Astrocyte (in vitro differentiated cells and primary cell): ENCODE results near the gene BBIP1. TPM values are rescaled to one million over a fixed set of nuclear protein-coding genes. Genes with fewer than 3 reads are reported as not detected.
A peak's percentile ranks its signal among the peaks of the same experiment; 100 is the strongest.

Source experiments
- DNase-seq: peaks from one replicate; pipeline ENCODE4 v3.0.0-alpha.2; 2010; ENCODE audit warnings: low read depth
- FAIRE-seq: peaks from 2 replicates; lab custom pipeline; 2011; peaks lifted over from hg19 to GRCh38; lab: Jason Lieb, UNC
- H2AFZ ChIP-seq: 2 replicates; pipeline ENCODE4 v1.6.0; 2012; ENCODE audit warnings: low read depth, low read length, inconsistent platforms
- H3K27ac ChIP-seq: 2 replicates; pipeline ENCODE4 v1.5.1; 2011; ENCODE audit warnings: low read depth, low read length, inconsistent platforms
- H3K27me3 ChIP-seq: 2 replicates; pipeline ENCODE4 v1.6.0; 2011; ENCODE audit warnings: low read length, inconsistent platforms; ENCODE audit not compliant: insufficient read depth
- H3K36me3 ChIP-seq: 2 replicates; pipeline ENCODE4 v1.5.1; 2011; ENCODE audit warnings: low read length, inconsistent platforms; ENCODE audit not compliant: insufficient read depth
- H3K4me1 ChIP-seq: 2 replicates; pipeline ENCODE4 v1.5.1; 2011; ENCODE audit warnings: low read length, inconsistent platforms; ENCODE audit not compliant: insufficient read depth
- H3K4me2 ChIP-seq: 2 replicates; pipeline ENCODE4 v1.6.0; 2012; ENCODE audit warnings: low read length, inconsistent platforms
- H3K4me3 ChIP-seq: 2 replicates; pipeline ENCODE4 v1.5.1; 2011; ENCODE audit warnings: low read depth, mild to moderate bottlenecking, low read length, inconsistent platforms; ENCODE audit not compliant: insufficient read depth
- H3K79me2 ChIP-seq: 2 replicates; pipeline ENCODE4 v1.6.0; 2012; ENCODE audit warnings: mild to moderate bottlenecking, low read length, inconsistent platforms; ENCODE audit not compliant: insufficient read depth
- H3K9ac ChIP-seq: 2 replicates; pipeline ENCODE4 v1.6.0; 2012; ENCODE audit warnings: mild to moderate bottlenecking, low read length, inconsistent platforms
- H3K9me3 ChIP-seq: 2 replicates; pipeline ENCODE4 v1.5.1; 2012; ENCODE audit warnings: low read depth, mild to moderate bottlenecking, low read length, inconsistent platforms; ENCODE audit not compliant: insufficient read depth
- H4K20me1 ChIP-seq: 2 replicates; pipeline ENCODE4 v1.6.0; 2012; ENCODE audit warnings: low read length, inconsistent platforms; ENCODE audit not compliant: insufficient read depth
- H3K27ac Mint-ChIP-seq: one replicate; pipeline ENCODE4 v1.8.0; 2021; ENCODE audit warnings: mild to moderate bottlenecking, mixed read lengths; ENCODE audit not compliant: unreplicated experiment
- H3K27me3 Mint-ChIP-seq: one replicate; pipeline ENCODE4 v1.8.0; 2021; ENCODE audit warnings: low read depth, mixed read lengths; ENCODE audit not compliant: unreplicated experiment
- H3K36me3 Mint-ChIP-seq: one replicate; pipeline ENCODE4 v1.8.0; 2021; ENCODE audit warnings: low read depth, mixed read lengths; ENCODE audit not compliant: unreplicated experiment
- H3K4me1 Mint-ChIP-seq: one replicate; pipeline ENCODE4 v1.8.0; 2021; ENCODE audit warnings: low read depth, mixed read lengths; ENCODE audit not compliant: unreplicated experiment
- H3K4me3 Mint-ChIP-seq: one replicate; pipeline ENCODE4 v1.8.0; 2021; ENCODE audit warnings: mild to moderate bottlenecking, moderate library complexity, mixed read lengths; ENCODE audit not compliant: unreplicated experiment
- H3K9me3 Mint-ChIP-seq: one replicate; pipeline ENCODE4 v1.8.0; 2021; ENCODE audit warnings: mild to moderate bottlenecking, mixed read lengths; ENCODE audit not compliant: unreplicated experiment
- EZH2 ChIP-seq: IDR thresholded peaks from 2 replicates; pipeline ENCODE4 v1.6.1; 2012; ENCODE audit warnings: mild to moderate bottlenecking, low read length, inconsistent platforms; ENCODE audit not compliant: insufficient read depth
- total RNA-seq: library from RNA; stranded (reverse); gene quantifications from 2 replicates; pipeline ENCODE4 v1.2.1, GENCODE V29; 2021
- TF ChIP-seq, protein P1 (sequence below): IDR thresholded peaks from 2 replicates; pipeline ENCODE4 v1.5.1; 2011; ENCODE audit warnings: low read depth, mild to moderate bottlenecking, inconsistent platforms, low read length, moderate library complexity; ENCODE audit not compliant: insufficient read depth

BBIP1 gene
- total RNA-seq, 1 donor from 2014 or later: 24.1 TPM

DNA sequence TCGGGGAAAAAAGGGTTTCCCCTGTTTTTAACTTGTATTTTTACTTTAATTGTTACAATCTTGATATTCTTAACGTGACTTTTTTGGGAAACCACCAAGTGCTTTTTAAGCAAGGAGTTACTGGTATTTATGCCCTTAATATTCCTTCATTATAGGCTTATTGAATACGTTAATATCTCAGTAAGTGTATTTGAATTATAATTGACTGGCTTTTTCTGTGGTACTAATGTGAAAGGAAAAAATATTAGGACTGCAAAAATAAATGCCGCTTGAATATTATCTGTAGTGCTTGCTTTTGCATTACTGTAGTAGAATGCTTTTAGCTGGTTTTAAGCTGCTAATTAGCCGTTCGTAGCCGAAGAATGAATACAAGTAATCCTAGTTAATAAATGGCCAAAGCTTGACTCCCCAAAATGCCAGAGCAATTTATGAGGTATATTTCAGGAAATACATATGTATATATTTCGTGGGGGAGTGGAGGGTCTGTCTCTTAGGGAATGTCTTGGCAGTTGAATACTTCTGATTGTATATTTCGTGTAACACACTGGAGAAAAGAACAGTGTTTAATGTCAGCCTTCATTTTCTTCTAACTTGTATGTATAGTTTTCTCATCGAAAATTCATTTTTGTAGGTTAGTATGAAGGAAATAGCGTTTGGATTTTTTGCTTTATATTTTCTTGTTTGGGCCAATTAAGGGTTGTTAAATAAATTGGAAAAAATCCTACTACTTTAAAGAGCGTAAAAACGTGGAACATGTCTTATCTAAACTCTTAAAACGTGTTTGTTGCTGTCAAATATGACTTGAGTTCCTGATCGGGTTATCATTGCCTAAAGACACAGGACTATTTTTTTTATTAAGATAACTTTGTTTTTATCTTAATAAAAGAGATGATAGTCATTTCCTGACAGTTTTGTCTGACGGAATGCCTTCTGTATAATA, 45.7 kb downstream of the BBIP1 start:
- H3K4me1 Mint-ChIP-seq: peaks cover 16% of the 10 kb centered on the region
- no peaks in the 10 kb centered on the region for H3K9me3 Mint-ChIP-seq
- Histone ChIP-seq H3K27me3 (no peaks in the 10 kb centered on the region), H3K4me2 (peak overlapping the region; percentile 84), H3K4me1 (peaks cover 7% of the 10 kb centered on the region), H3K36me3 (no peaks in the 10 kb centered on the region), H3K9ac (peak overlapping the region; percentile 83), H3K79me2 (peaks cover 28% of the 10 kb centered on the region), H3K27ac (peak overlapping the region; percentile 88), H4K20me1 (no peaks in the 10 kb centered on the region), H3K4me3 (peak overlapping the region; percentile 84), H3K9me3 (no peaks in the 10 kb centered on the region), H2AFZ (peak overlapping the region; percentile 32)
- peak overlapping the region; percentile 94 for H3K27ac Mint-ChIP-seq
- TF ChIP-seq EZH2: no peak
- TF ChIP-seq, protein P1, sequence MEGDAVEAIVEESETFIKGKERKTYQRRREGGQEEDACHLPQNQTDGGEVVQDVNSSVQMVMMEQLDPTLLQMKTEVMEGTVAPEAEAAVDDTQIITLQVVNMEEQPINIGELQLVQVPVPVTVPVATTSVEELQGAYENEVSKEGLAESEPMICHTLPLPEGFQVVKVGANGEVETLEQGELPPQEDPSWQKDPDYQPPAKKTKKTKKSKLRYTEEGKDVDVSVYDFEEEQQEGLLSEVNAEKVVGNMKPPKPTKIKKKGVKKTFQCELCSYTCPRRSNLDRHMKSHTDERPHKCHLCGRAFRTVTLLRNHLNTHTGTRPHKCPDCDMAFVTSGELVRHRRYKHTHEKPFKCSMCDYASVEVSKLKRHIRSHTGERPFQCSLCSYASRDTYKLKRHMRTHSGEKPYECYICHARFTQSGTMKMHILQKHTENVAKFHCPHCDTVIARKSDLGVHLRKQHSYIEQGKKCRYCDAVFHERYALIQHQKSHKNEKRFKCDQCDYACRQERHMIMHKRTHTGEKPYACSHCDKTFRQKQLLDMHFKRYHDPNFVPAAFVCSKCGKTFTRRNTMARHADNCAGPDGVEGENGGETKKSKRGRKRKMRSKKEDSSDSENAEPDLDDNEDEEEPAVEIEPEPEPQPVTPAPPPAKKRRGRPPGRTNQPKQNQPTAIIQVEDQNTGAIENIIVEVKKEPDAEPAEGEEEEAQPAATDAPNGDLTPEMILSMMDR: no peak
- H3K27me3 Mint-ChIP-seq: no peaks in the 10 kb centered on the region
- FAIRE-seq (no peak), DNase-seq (no peak)
- peaks cover 1% of the 10 kb centered on the region for H3K36me3 Mint-ChIP-seq
- H3K4me3 Mint-ChIP-seq: peak overlapping the region; percentile 94

DNA sequence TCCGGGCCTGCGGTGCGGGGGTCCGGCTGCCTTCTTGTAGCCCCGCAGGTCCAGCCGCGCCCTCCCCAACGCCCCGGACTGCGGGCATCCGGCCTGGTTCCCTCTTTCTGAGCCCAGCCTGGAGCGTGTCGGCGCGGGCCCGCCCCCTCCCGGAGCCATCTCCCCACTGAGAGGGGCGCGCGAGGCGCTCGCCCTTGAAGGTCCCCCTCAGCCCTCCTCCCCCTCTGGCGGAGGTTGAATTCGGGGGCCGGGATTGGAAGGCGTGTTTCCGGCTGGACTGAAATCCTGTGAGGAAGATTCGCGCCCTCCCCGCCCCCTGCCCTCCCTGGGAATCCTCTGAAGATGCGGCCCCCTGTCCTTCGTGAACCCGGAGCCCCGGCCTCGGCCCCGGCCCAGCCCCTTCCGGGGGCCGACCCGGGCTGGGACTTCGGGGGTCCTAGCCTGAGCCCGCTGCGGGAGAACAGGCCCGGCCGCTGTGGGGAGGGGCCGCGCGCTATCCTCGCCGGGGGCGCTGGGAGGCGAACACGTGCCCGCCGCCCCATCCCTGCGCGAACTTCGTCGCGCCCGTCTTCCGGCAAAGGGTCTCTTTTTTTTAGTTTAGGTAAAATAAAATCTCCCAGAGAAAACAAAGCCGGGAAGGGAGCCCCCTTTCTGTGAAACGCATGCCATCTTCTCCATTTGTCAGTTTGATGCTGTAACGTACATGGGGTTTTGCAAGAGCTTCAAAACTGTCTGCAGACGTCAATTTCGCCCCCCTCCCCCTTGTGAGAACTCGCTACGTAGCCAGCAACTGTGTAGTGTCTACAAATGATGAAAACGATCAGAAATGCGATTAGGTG, 46.6 kb downstream of the BBIP1 start:
- no peaks in the 10 kb centered on the region for H3K9me3 Mint-ChIP-seq
- Histone ChIP-seq H3K79me2 (peaks cover 28% of the 10 kb centered on the region), H2AFZ (peak overlapping the region; percentile 32), H3K36me3 (no peaks in the 10 kb centered on the region), H3K27me3 (no peaks in the 10 kb centered on the region), H3K9me3 (no peaks in the 10 kb centered on the region), H3K27ac (peak overlapping the region; percentile 88), H3K4me3 (peak overlapping the region; percentile 84), H3K4me1 (peaks cover 7% of the 10 kb centered on the region), H3K9ac (peak overlapping the region; percentile 83), H3K4me2 (peak overlapping the region; percentile 84), H4K20me1 (no peaks in the 10 kb centered on the region)
- FAIRE-seq (no peak), DNase-seq (peak; percentile 77)
- H3K36me3 Mint-ChIP-seq: no peaks in the 10 kb centered on the region
- H3K4me3 Mint-ChIP-seq: peak overlapping the region; percentile 94
- H3K4me1 Mint-ChIP-seq: peaks cover 17% of the 10 kb centered on the region
- no peak for TF ChIP-seq EZH2
- TF ChIP-seq, protein P1: no peak
- H3K27me3 Mint-ChIP-seq: no peaks in the 10 kb centered on the region
- H3K27ac Mint-ChIP-seq: peak overlapping the region; percentile 94
